ENCODE results near the gene ATP6V0E2. TPM values are rescaled to one million over a fixed set of nuclear protein-coding genes. Genes with fewer than 3 reads are reported as not detected.

The ATP6V0E2 gene
- total RNA-seq, 1 experiment from 2014 or later: 26.2 TPM

- TF ChIP-seq ZNF671 (CRISPR knock-in tag; IDR thresholded peaks at IDR 0.05) (no peak), ZNF232 (CRISPR knock-in tag; IDR thresholded peaks at IDR 0.05) (no peak), CDX4 (CRISPR knock-in tag; IDR thresholded peaks at IDR 0.05; ENCODE audit: borderline replicate concordance) (no peak), ZNF219 (CRISPR knock-in tag; IDR thresholded peaks at IDR 0.05; ENCODE audit: borderline replicate concordance) (no peak), FOXK1 (CRISPR knock-in tag; IDR thresholded peaks at IDR 0.05) (no peak), ELF4 (CRISPR knock-in tag; IDR thresholded peaks at IDR 0.05; ENCODE audit: low read depth) (no peak), ZSCAN18 (CRISPR knock-in tag; IDR thresholded peaks at IDR 0.05) (no peak), JAZF1 (CRISPR knock-in tag; IDR thresholded peaks at IDR 0.05) (no peak), ZNF138 (CRISPR knock-in tag; conservative IDR thresholded peaks at IDR 0.05) (no peak)
- TF ChIP-seq, protein P1, sequence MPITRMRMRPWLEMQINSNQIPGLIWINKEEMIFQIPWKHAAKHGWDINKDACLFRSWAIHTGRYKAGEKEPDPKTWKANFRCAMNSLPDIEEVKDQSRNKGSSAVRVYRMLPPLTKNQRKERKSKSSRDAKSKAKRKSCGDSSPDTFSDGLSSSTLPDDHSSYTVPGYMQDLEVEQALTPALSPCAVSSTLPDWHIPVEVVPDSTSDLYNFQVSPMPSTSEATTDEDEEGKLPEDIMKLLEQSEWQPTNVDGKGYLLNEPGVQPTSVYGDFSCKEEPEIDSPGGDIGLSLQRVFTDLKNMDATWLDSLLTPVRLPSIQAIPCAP (CRISPR knock-in tag; IDR thresholded peaks at IDR 0.05): no peak
- TF ChIP-seq, protein P2, sequence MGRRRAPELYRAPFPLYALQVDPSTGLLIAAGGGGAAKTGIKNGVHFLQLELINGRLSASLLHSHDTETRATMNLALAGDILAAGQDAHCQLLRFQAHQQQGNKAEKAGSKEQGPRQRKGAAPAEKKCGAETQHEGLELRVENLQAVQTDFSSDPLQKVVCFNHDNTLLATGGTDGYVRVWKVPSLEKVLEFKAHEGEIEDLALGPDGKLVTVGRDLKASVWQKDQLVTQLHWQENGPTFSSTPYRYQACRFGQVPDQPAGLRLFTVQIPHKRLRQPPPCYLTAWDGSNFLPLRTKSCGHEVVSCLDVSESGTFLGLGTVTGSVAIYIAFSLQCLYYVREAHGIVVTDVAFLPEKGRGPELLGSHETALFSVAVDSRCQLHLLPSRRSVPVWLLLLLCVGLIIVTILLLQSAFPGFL (CRISPR knock-in tag; IDR thresholded peaks at IDR 0.05; ENCODE audit: borderline replicate concordance): no peak
- TF ChIP-seq, protein P3, sequence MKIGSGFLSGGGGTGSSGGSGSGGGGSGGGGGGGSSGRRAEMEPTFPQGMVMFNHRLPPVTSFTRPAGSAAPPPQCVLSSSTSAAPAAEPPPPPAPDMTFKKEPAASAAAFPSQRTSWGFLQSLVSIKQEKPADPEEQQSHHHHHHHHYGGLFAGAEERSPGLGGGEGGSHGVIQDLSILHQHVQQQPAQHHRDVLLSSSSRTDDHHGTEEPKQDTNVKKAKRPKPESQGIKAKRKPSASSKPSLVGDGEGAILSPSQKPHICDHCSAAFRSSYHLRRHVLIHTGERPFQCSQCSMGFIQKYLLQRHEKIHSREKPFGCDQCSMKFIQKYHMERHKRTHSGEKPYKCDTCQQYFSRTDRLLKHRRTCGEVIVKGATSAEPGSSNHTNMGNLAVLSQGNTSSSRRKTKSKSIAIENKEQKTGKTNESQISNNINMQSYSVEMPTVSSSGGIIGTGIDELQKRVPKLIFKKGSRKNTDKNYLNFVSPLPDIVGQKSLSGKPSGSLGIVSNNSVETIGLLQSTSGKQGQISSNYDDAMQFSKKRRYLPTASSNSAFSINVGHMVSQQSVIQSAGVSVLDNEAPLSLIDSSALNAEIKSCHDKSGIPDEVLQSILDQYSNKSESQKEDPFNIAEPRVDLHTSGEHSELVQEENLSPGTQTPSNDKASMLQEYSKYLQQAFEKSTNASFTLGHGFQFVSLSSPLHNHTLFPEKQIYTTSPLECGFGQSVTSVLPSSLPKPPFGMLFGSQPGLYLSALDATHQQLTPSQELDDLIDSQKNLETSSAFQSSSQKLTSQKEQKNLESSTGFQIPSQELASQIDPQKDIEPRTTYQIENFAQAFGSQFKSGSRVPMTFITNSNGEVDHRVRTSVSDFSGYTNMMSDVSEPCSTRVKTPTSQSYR (CRISPR knock-in tag; IDR thresholded peaks at IDR 0.05): no peak
- TF ChIP-seq, protein P4, sequence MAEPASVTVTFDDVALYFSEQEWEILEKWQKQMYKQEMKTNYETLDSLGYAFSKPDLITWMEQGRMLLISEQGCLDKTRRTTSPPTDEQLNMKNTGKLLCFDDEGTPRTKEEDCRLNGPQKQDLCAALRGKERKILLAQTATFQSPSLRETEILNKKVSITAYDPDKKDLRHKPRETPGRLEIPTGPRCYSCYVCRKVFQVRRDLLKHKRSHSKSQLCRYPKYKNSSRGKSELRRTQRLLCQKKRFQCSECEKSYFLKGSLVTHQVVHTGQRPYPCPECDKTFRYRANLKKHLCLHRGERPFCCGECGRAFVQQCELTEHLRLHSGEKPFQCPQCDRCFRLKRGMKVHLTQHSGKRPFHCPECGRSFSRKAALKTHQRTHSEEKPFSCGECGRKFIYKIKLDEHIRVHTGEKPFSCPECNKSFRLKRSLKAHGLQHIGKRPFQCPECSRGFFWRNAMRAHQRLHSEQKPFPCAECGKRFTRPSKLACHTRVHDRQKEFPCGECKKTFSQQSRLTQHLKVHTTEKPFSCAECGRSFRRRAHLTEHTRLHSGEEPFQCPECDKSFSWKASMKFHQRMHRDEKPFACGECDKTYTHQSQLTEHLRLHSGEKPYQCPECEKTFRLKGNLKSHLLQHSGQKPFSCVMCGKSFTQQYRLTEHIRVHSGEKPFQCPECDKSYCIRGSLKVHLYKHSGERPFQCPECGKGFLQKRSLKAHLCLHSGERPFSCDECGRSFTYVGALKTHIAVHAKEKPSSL (CRISPR knock-in tag; conservative IDR thresholded peaks at IDR 0.05): no peak
- Mint-ChIP-seq H3K27me3 (ENCODE audit: low read depth) (peaks cover 7% of the 10 kb centered on the region), H3K4me1 (peaks cover 11% of the 10 kb centered on the region), H3K9me3 (no peaks in the 10 kb centered on the region), H3K4me3 (no peak overlapping the region), H3K36me3 (no peaks in the 10 kb centered on the region), H3K27ac (no peak overlapping the region)
- ChIA-PET CTCF (interaction anchor here (0.7 to 1.2 kb wide), 3 partner anchors 18 to 69 kb away, joined by 3 to 6 read pairs (median 3); no protein-coding TSS in a partner anchor), POLR2A (no interaction called here)
- ATAC-seq: no peak
- DNase-seq (ENCODE audit: low spot score): no peak
Observed at GRCh38 chr7:149867762-149868622, 5.8 kb upstream of the ATP6V0E2 start.

DNA sequence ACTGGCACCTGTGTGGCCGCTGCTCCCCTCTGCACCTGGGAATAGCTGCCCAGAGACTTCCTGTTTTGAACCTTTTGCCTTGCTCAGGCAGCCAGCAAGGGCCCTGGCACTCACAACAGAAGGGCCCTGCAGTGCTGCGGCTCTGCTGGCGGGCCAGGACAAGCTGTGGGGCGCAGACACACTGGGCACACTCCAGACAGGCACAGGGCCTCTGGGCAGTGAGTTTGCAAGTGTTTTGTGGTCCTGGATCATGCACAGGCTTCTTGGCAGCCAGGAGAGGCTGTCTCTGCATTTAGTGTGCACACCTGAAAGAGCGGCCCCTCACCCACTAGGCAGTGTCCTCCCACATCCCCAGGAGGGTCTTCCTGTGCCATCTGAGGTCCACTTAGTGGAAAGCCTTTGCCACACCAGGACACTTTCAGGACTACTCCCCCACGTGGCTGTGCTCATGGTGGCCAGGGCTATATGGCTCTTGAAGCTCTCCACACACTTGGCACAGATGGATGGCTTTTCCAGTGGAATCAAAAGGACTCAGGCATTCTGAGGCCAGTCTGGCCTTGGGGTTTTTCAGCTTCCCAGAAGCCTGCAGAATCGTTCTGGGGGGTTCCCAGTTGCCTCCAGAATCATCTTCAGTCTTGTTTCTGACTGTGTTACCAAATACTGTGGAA, 5.0 kb upstream of the ATP6V0E2 start:
- no peaks in the 10 kb centered on the region for H3K36me3 Mint-ChIP-seq
- peaks cover 7% of the 10 kb centered on the region for H3K27me3 Mint-ChIP-seq (ENCODE audit: low read depth)
- peaks cover 11% of the 10 kb centered on the region for H3K4me1 Mint-ChIP-seq
- no peaks in the 10 kb centered on the region for H3K9me3 Mint-ChIP-seq
- ChIA-PET CTCF (interaction anchor here (4.1 kb wide), 1 partner anchor 7 kb away, joined by 42 read pairs; no protein-coding TSS in a partner anchor), POLR2A (no interaction called here)
- DNase-seq (ENCODE audit: low spot score): no peak
- no peak overlapping the region for H3K4me3 Mint-ChIP-seq
- no peak overlapping the region for H3K27ac Mint-ChIP-seq
- ATAC-seq: no peak
- TF ChIP-seq SMAD4 (CRISPR knock-in tag; IDR thresholded peaks at IDR 0.05) (no peak), GTF2I (CRISPR knock-in tag; conservative IDR thresholded peaks at IDR 0.05) (no peak), ZNF219 (CRISPR knock-in tag; IDR thresholded peaks at IDR 0.05; ENCODE audit: borderline replicate concordance) (no peak), SMAD3 (CRISPR knock-in tag; IDR thresholded peaks at IDR 0.05; ENCODE audit: borderline replicate concordance) (no peak), USF1 (CRISPR knock-in tag; IDR thresholded peaks at IDR 0.05) (no peak), MYBL2 (CRISPR knock-in tag; IDR thresholded peaks at IDR 0.05) (no peak), ATF2 (CRISPR knock-in tag; IDR thresholded peaks at IDR 0.05; ENCODE audit: borderline replicate concordance, low read depth) (no peak), IRF2 (CRISPR knock-in tag; IDR thresholded peaks at IDR 0.05; ENCODE audit: borderline replicate concordance, low read depth) (no peak)

Measured in WTC11 (cell line).